T47D (cell line): ENCODE data around the gene RAD51.

Experiments
- DNase-seq, 2 experiments: peaks; one replicate each; pipeline versions ENCODE4 v3.0.0 to v3.0.0-alpha.2; 2011 to 2012; ENCODE audit warnings: low read depth in 1 of 2, low spot score in 1 of 2
- JUND ChIP-seq: IDR thresholded peaks from 2 replicates; pipeline ENCODE4 v1.6.1; 2012; ENCODE audit warnings: low read depth
- in situ Hi-C: cut with HindIII; loops from 2 replicates; pipeline ENCODE4 v1.10.0; 2016; ENCODE audit warnings: low sequenced_read_pairs, low pct_unique_long_range_greater_than_20kb

RAD51 gene

GRCh38 chr15:40693904-40694687, 878 bp upstream of the RAD51 start:
- no peak for DNase-seq

GRCh38 chr15:40695469-40695890, 506 bp downstream of the RAD51 start:
- peak; percentile 16 to 23 for DNase-seq
- TF ChIP-seq JUND, result no peak
- in situ Hi-C loops, result no loop called here

More at GRCh38 chr15:40693904-40694687, 878 bp upstream of the RAD51 start:
- TF ChIP-seq JUND, result no peak
- in situ Hi-C loops, result no loop called here

- TF ChIP-seq JUND, result no peak
- in situ Hi-C loops, result no loop called here
- DNase-seq, result no peak
These were observed 1.3 kb downstream of the RAD51 start for GRCh38 chr15:40696228-40696627.

- in situ Hi-C loops, result no loop called here
- DNase-seq, result no peak
- TF ChIP-seq JUND, result no peak
These were observed 2.9 kb downstream of the RAD51 start for GRCh38 chr15:40697916-40698315.

GRCh38 chr15:40702077-40702476, 7.1 kb downstream of the RAD51 start:
- TF ChIP-seq JUND, result no peak
- in situ Hi-C loops, result no loop called here
- peak in 1 of 2 experiments; percentile 25 for DNase-seq

GRCh38 chr15:40706121-40706520, 11.1 kb downstream of the RAD51 start:
- DNase-seq, result peak; percentile 11 to 58
- in situ Hi-C loops, result no loop called here

GRCh38 chr15:40714144-40714543, 19.2 kb downstream of the RAD51 start:
- TF ChIP-seq JUND, result no peak
- peak; percentile 31 to 34 for DNase-seq
- in situ Hi-C loops, result no loop called here

More at GRCh38 chr15:40706121-40706520, 11.1 kb downstream of the RAD51 start:
- no peak; the same call in 1 of the 2 replicates for TF ChIP-seq JUND

- no peak for TF ChIP-seq JUND
- in situ Hi-C loops, result no loop called here
- no peak for DNase-seq
These were observed 21.2 kb downstream of the RAD51 start for GRCh38 chr15:40716165-40716564.

GRCh38 chr15:40721701-40722100, 26.7 kb downstream of the RAD51 start:
- no peak for TF ChIP-seq JUND
- DNase-seq, result no peak
- in situ Hi-C loops, result no loop called here

- no peak for TF ChIP-seq JUND
- no peak for DNase-seq
- in situ Hi-C loops, result no loop called here
These were observed 27.4 kb downstream of the RAD51 start for GRCh38 chr15:40722354-40722753.

GRCh38 chr15:40722934-40723333, 28.0 kb downstream of the RAD51 start:
- no peak for TF ChIP-seq JUND
- in situ Hi-C loops, result no loop called here
- DNase-seq, result no peak

GRCh38 chr15:40723919-40724318, 28.9 kb downstream of the RAD51 start:
- in situ Hi-C loops, result no loop called here
- TF ChIP-seq JUND, result no peak

GRCh38 chr15:40731034-40731433, 36.1 kb downstream of the RAD51 start:
- in situ Hi-C loops, result no loop called here
- no peak for TF ChIP-seq JUND
- no peak for DNase-seq

More at GRCh38 chr15:40723919-40724318, 28.9 kb downstream of the RAD51 start:
- DNase-seq, result no peak
